HFF-Myc (cell line): Measurements from ENCODE around the gene GGTLC2.
"Not testable (repeated sequence)": the region's sequence is repeated elsewhere in the genome, so short reads cannot be mapped to it uniquely, and the experiment has no call there.

Experiments
- DNase-seq: peaks from one replicate; pipeline ENCODE4 v3.0.0-alpha.2; 2011; ENCODE audit warnings: low read depth; ENCODE audit errors: extremely low read depth
- H3K4me3 ChIP-seq: replicated peaks from 2 replicates; pipeline ENCODE4 v1.5.1; 2011; ENCODE audit warnings: low read depth, mild to moderate bottlenecking, control low read depth, low read length
- CTCF ChIP-seq: IDR thresholded peaks from 2 replicates; pipeline ENCODE4 v1.5.1; 2012; ENCODE audit warnings: mild to moderate bottlenecking, low read depth, low read length, control low read depth; ENCODE audit errors: missing control alignments

GGTLC2 gene

GRCh38 chr22:22644314-22644713, at the start of gene GGTLC2:
Gene GGTLC2 (plus strand): TSS chr22:22644614. CDS start chr22:22646346, 1,732 bp downstream.
- H3K4me3 ChIP-seq, DNase-seq: not testable (repeated sequence)

GRCh38 chr22:22595001-22595835, 49.2 kb upstream of the GGTLC2 start:
- TF ChIP-seq CTCF, result no peak
- H3K4me3 ChIP-seq, result no peak overlapping the region
- DNase-seq, result no peak

GRCh38 chr22:22598144-22598543, 46.3 kb upstream of the GGTLC2 start:
- no peak for TF ChIP-seq CTCF
- no peak for DNase-seq
- no peak overlapping the region for H3K4me3 ChIP-seq

GRCh38 chr22:22599248-22599647, 45.2 kb upstream of the GGTLC2 start:
- no peak for TF ChIP-seq CTCF
- H3K4me3 ChIP-seq, result no peak overlapping the region
- DNase-seq, result no peak

GRCh38 chr22:22600531-22601261, 43.7 kb upstream of the GGTLC2 start:
- DNase-seq, result no peak
- no peak overlapping the region for H3K4me3 ChIP-seq
- TF ChIP-seq CTCF, result no peak

- no peak for DNase-seq
- H3K4me3 ChIP-seq, result no peak overlapping the region
- no peak for TF ChIP-seq CTCF
These were observed 40.9 kb upstream of the GGTLC2 start for GRCh38 chr22:22603470-22603947.
